DND-41 (cell line): ENCODE results near the gene TDRD12.

Source experiments
- ATAC-seq: fragments of 200-7000 bp; cut with Tn5 transposase; 3 replicates; pipeline ENCODE4 v1.9.1; 2021; ENCODE audit warnings: low read depth; ENCODE audit not compliant: insufficient read depth
- DNase-seq: peaks from one replicate; pipeline ENCODE4 v3.0.0-alpha.2; 2020
- H2AFZ ChIP-seq: 2 replicates; pipeline ENCODE4 v1.6.0; 2012; ENCODE audit warnings: low read depth, low read length
- H3K27ac ChIP-seq: 2 replicates; pipeline ENCODE4 v1.5.1; 2012; ENCODE audit warnings: low read length, inconsistent platforms
- H3K27me3 ChIP-seq: fragments of 200-600 bp; sonication (generic); 2 replicates; pipeline ENCODE4 v1.6.0; 2012; ENCODE audit warnings: low read length, mild to moderate bottlenecking, inconsistent platforms; ENCODE audit not compliant: insufficient read depth, poor library complexity
- H3K36me3 ChIP-seq: 2 replicates; pipeline ENCODE4 v1.5.1; 2012; ENCODE audit warnings: low read length, inconsistent platforms; ENCODE audit not compliant: insufficient read depth
- H3K4me1 ChIP-seq: 2 replicates; pipeline ENCODE4 v1.5.1; 2012; ENCODE audit warnings: mild to moderate bottlenecking, low read length; ENCODE audit not compliant: insufficient read depth
- H3K4me2 ChIP-seq: 2 replicates; pipeline ENCODE4 v1.6.0; 2012; ENCODE audit warnings: mild to moderate bottlenecking, moderate library complexity, low read length, inconsistent platforms; ENCODE audit not compliant: insufficient read depth
- H3K4me3 ChIP-seq, 2 experiments: fragments of 200-600 bp in 1 of 2; shearing (Covaris generic) in 1 of 2; 2 replicates each; pipeline ENCODE4 v1.5.1; 2012 to 2016; ENCODE audit warnings: inconsistent platforms in 2 of 2, low read length in 2 of 2, mild to moderate bottlenecking in 2 of 2, low read depth in 1 of 2, moderate library complexity in 1 of 2
- H3K79me2 ChIP-seq: 2 replicates; pipeline ENCODE4 v1.6.0; 2012; ENCODE audit warnings: low read length, inconsistent platforms; ENCODE audit not compliant: insufficient read depth
- H3K9ac ChIP-seq: 2 replicates; pipeline ENCODE4 v1.6.0; 2012; ENCODE audit warnings: low read depth, mild to moderate bottlenecking, inconsistent platforms, low read length, moderate library complexity
- H3K9me3 ChIP-seq: 2 replicates; pipeline ENCODE4 v1.5.1; 2012; ENCODE audit warnings: low read length, moderate library complexity, mild to moderate bottlenecking, inconsistent platforms; ENCODE audit not compliant: insufficient read depth, severe bottlenecking
- H4K20me1 ChIP-seq: 2 replicates; pipeline ENCODE4 v1.6.0; 2012; ENCODE audit warnings: low read length; ENCODE audit not compliant: insufficient read depth
- EZH2 ChIP-seq: IDR thresholded peaks from 3 replicates; pipeline ENCODE4 v1.6.1; 2012; ENCODE audit warnings: borderline replicate concordance, low read depth, mild to moderate bottlenecking, moderate library complexity, low read length, inconsistent platforms; ENCODE audit not compliant: severe bottlenecking
- TF ChIP-seq, protein P1 (sequence below): IDR thresholded peaks from 2 replicates; pipeline ENCODE4 v1.5.1; 2012; ENCODE audit warnings: borderline replicate concordance, low read length, moderate library complexity, mild to moderate bottlenecking; ENCODE audit not compliant: poor library complexity, severe bottlenecking; ENCODE audit errors: extremely low read depth

The TDRD12 gene

DNA sequence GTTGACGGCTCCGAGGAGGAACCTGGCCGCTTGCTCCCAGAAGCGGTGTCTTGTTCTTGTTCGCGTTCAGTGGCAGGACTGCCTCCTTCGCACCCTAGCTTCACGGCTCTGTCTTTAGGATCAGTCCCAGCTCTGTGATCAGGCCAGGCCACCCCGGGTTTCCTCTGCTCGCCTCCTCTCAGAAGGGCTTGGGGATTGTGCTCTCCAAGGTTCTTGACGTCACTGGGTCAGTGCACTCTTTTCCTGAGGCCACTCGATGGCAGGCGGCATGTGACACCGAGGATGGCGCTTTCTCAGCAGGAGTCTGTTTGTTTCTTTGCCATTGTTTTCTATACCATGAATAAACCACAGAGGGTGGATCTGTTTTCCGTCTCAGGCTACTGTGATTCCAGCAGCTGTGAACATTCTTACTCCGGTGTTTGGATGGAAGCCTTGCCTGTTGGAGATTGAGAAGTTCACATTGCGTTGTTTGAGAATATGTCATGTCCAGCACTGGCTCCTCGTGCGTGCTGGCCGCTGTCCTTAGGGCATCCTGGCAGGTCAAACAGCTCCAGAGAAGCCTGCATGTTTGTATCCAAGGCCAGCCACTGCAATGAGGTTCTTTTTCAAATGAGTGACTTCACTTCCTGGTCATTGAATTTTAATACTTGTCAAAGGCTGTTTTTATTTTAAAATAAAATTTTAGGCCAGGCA is 105.5 kb downstream of the TDRD12 start:
- Histone ChIP-seq H3K4me1 (no peaks in the 10 kb centered on the region), H3K27me3 (no peaks in the 10 kb centered on the region), H3K4me2 (no peak overlapping the region), H2AFZ (no peak overlapping the region), H3K9me3 (no peaks in the 10 kb centered on the region), H4K20me1 (no peaks in the 10 kb centered on the region), H3K36me3 (no peaks in the 10 kb centered on the region), H3K79me2 (no peaks in the 10 kb centered on the region), H3K4me3 (no peak overlapping the region), H3K27ac (no peak overlapping the region), H3K9ac (no peak overlapping the region)
- DNase-seq, result no peak
- ATAC-seq, result no peak
- TF ChIP-seq, protein P1, sequence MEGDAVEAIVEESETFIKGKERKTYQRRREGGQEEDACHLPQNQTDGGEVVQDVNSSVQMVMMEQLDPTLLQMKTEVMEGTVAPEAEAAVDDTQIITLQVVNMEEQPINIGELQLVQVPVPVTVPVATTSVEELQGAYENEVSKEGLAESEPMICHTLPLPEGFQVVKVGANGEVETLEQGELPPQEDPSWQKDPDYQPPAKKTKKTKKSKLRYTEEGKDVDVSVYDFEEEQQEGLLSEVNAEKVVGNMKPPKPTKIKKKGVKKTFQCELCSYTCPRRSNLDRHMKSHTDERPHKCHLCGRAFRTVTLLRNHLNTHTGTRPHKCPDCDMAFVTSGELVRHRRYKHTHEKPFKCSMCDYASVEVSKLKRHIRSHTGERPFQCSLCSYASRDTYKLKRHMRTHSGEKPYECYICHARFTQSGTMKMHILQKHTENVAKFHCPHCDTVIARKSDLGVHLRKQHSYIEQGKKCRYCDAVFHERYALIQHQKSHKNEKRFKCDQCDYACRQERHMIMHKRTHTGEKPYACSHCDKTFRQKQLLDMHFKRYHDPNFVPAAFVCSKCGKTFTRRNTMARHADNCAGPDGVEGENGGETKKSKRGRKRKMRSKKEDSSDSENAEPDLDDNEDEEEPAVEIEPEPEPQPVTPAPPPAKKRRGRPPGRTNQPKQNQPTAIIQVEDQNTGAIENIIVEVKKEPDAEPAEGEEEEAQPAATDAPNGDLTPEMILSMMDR, result no peak
- TF ChIP-seq EZH2, result no peak

DNA sequence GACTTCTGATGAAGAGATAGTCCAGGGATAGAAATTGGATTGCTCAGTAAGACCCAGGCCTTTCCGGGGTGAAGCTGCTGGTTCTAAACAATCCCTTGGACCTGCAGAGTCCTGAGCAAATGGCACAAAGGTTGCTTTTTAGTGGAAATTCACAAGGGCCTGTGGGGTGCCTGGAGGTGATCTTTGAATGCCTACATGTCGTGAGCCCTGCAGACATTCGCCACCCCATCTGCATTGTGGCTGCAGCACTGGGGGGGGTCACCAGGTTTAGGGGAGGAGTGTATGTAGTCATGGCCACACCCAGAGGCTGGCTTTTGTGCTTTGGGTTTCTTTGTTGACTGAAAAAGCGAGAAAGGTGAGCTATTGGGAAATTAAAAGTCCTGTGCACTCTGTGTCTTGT is 108.6 kb downstream of the TDRD12 start:
- Histone ChIP-seq H3K36me3 (no peaks in the 10 kb centered on the region), H3K4me2 (no peak overlapping the region), H2AFZ (no peak overlapping the region), H3K27ac (no peak overlapping the region), H3K9ac (no peak overlapping the region), H3K27me3 (no peaks in the 10 kb centered on the region), H3K79me2 (no peaks in the 10 kb centered on the region), H3K4me1 (no peaks in the 10 kb centered on the region), H3K4me3 (no peak overlapping the region), H3K9me3 (no peaks in the 10 kb centered on the region), H4K20me1 (no peaks in the 10 kb centered on the region)
- ATAC-seq (no peak), DNase-seq (no peak)
- TF ChIP-seq, protein P1, result no peak
- no peak for TF ChIP-seq EZH2

DNA sequence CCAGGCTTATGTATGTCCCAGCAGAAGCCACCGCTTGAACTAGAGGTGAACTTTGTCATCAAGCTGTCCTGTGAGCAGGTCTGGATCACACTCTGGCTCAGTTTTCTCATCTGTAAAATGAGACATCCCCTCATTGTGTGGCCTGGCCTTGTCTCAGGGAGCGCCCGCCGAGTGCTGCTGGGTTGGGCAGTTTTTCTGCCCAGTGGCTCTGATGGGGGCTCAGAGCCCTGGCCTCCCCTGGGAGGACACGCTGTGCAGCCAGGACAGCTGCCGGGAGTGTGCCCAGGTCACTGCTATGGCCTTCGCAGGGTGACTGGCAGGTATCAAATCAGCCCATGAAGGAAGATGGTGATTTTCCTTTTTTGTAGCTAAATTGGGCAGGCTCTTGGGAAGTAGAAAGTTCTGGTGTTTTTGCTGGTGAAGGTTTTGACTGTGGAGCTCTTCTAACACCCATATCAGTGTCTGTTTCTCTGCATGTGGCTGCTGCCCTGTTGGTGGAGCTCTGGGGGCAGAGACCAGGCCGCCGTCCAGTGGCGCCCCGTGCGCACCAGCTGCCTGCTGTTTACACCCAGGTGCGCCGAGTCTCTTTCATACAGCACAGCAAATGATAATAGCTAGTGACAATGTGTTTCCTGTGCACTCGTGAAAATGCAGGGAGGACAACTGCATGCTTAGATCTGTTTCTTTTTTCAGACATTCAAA is 109.2 kb downstream of the TDRD12 start:
- H3K4me1 ChIP-seq, result no peaks in the 10 kb centered on the region
- no peak for DNase-seq
- H3K79me2 ChIP-seq, result no peaks in the 10 kb centered on the region

More for the DNA sequence above, 109.2 kb downstream of the TDRD12 start:
- no peaks in the 10 kb centered on the region for H3K27me3 ChIP-seq
- H3K4me3 ChIP-seq, result no peak overlapping the region
- H2AFZ ChIP-seq, result no peak overlapping the region
- H4K20me1 ChIP-seq, result no peaks in the 10 kb centered on the region
- H3K9me3 ChIP-seq, result no peaks in the 10 kb centered on the region
- no peaks in the 10 kb centered on the region for H3K36me3 ChIP-seq
- no peak overlapping the region for H3K27ac ChIP-seq
- H3K9ac ChIP-seq, result no peak overlapping the region
- ATAC-seq, result no peak
- no peak overlapping the region for H3K4me2 ChIP-seq
- no peak for TF ChIP-seq EZH2
- TF ChIP-seq, protein P1, result no peak
